ENCODE data around the gene SOST.

- TF ChIP-seq POLR2A (IDR thresholded peaks at IDR 0.05; ENCODE audit: low read depth, low read length) (no peak), POU2F2 (IDR thresholded peaks at IDR 0.05; ENCODE audit: low read depth, low read length) (no peak), POLR2AphosphoS5 (IDR thresholded peaks at IDR 0.05; ENCODE audit: low read depth, low read length) (no peak)
Measured at GRCh38 chr17:43789482-43789881, 30.9 kb upstream of the SOST start.

All from GM12891 (cell line).